Vagina (tissue), 2 donors: ENCODE results near the gene CAPN15. TPM values are rescaled to one million over a fixed set of nuclear protein-coding genes. Genes with fewer than 3 reads are reported as not detected.
A peak's percentile ranks its signal among the peaks of the same experiment; 100 is the strongest.

Experiments used
- DNase-seq, 2 donors: peaks; one replicate each; pipeline ENCODE4 v3.0.0-alpha.2; 2017; ENCODE audit errors: extremely low spot score in 2 of 2
- H3K27ac ChIP-seq: fragments of 200-600 bp; sonication (generic); one replicate; pipeline ENCODE4 v1.5.1; 2019
- H3K27me3 ChIP-seq: fragments of 200-600 bp; sonication (generic); one replicate; pipeline ENCODE4 v1.5.1; 2019
- H3K36me3 ChIP-seq, 2 donors: fragments of 200-600 bp; sonication (generic); one replicate each; pipeline ENCODE4 v1.5.1; 2017 to 2019
- H3K4me1 ChIP-seq: fragments of 200-600 bp; sonication (generic); one replicate; pipeline ENCODE4 v1.5.1; 2019
- H3K4me3 ChIP-seq, 2 donors: fragments of 200-600 bp; sonication (generic); 1 replicate in 1 of 2; 2 replicates in 1 of 2; pipeline ENCODE4 v1.5.1; 2016 to 2019
- H3K9me3 ChIP-seq: fragments of 200-600 bp; sonication (generic); one replicate; pipeline ENCODE4 v1.5.1; 2019
- CTCF ChIP-seq, 3 experiments: fragments of 450-650 bp in 2 of 3; fragments of 200-600 bp in 1 of 3; sonication (generic) in 1 of 3; IDR thresholded peaks; one replicate each; pipeline ENCODE4 v1.5.1; 2017 to 2019; ENCODE audit warnings: antibody characterized with exemption in 3 of 3, mild to moderate bottlenecking in 2 of 3, moderate library complexity in 2 of 3
- POLR2A ChIP-seq, 2 donors: fragments of 450-650 bp; IDR thresholded peaks; one replicate each; pipeline ENCODE4 v1.6.1; 2017; ENCODE audit warnings: antibody characterized with exemption in 2 of 2, mild to moderate bottlenecking in 2 of 2, moderate library complexity in 2 of 2
- POLR2AphosphoS5 ChIP-seq, 2 donors: sonication (generic); formaldehyde crosslinking; IDR thresholded peaks; one replicate each; pipeline ENCODE4 v1.9.0; 2017; ENCODE audit warnings: antibody characterized with exemption in 2 of 2, mild to moderate bottlenecking in 2 of 2, low read depth in 1 of 2; ENCODE audit not compliant: insufficient read depth in 1 of 2
- intact Hi-C: fragments of 100-400 bp; cut with DNase I; formaldehyde crosslinking; loops from one replicate; pipeline ENCODE4 v1.15.1; 2023
- total RNA-seq: library from RNA; depleted of rRNA; stranded (reverse); fragments of >200 nt; gene quantifications from one replicate; pipeline ENCODE4 v1.2.3, GENCODE V29; 2016

CAPN15 gene
- total RNA-seq, 1 donor from 2014 or later = 38.3 TPM

DNA sequence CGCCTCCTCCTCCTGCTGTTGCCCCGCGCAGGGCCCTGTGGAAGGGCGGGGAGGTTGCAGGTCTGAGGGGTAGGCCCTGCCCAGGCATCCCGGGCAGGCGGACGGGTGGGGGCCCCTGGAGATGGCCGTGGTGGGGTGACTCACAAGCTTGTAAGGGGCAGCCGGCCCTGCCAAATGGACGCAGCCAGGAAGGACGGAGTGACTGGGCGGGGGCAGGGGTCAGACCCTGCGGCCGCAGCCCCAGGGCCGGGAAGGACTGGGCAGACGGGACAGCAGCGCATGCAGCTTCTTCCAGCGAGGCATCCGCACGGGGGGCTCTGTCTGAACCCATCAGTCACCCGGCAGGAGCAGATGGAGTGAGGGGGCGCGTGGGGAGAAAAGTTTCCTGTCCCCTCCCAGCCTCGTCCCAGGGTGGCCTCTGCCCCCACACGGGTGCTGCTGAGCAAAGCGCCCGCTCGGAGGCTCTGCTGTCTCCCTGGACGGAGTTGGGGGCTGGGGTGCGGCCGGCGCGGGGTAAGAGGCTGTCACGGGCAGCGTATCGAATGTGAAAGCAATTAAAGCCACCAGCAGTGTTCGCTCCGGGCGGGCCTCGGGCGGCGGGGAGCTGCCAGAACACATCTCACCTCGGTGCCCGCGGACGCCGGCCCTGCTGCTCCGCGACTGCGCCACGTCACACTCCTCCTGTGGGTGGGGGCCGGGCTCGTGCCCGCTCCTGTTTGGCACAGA, 27.3 kb downstream of the CAPN15 start:
- peaks cover 0 to 29% of the 10 kb centered on the region in 2 donors for H3K36me3 ChIP-seq
- DNase-seq = no peak
- peaks cover 19% of the 10 kb centered on the region for H3K4me1 ChIP-seq
- peak overlapping the region; percentile 6 to 26 for H3K4me3 ChIP-seq
- peak overlapping the region; percentile 10 for H3K27ac ChIP-seq
- no peak for TF ChIP-seq POLR2AphosphoS5 (IDR thresholded peaks at IDR 0.05; ENCODE audit: insufficient read depth in 1 of 2, low read depth in 1 of 2)
- no peak for TF ChIP-seq POLR2A (IDR thresholded peaks at IDR 0.05)
- no peak for TF ChIP-seq CTCF (IDR thresholded peaks at IDR 0.05)
- intact Hi-C loops = no loop called here
- no peaks in the 10 kb centered on the region for H3K27me3 ChIP-seq
- H3K9me3 ChIP-seq = no peaks in the 10 kb centered on the region

GRCh38 chr16:555528-556473, 28.3 kb downstream of the CAPN15 start:
- intact Hi-C loops = no loop called here
- no peaks in the 10 kb centered on the region for H3K9me3 ChIP-seq

GRCh38 chr16:556474-557173, 29.1 kb downstream of the CAPN15 start:
- intact Hi-C loops = no loop called here
- DNase-seq = no peak
- H3K4me3 ChIP-seq = no peak overlapping the region
- H3K27me3 ChIP-seq = no peaks in the 10 kb centered on the region
- no peaks in the 10 kb centered on the region for H3K9me3 ChIP-seq
- peaks cover 0 to 21% of the 10 kb centered on the region in 2 donors for H3K36me3 ChIP-seq
- TF ChIP-seq CTCF (IDR thresholded peaks at IDR 0.05) (no peak), POLR2AphosphoS5 (IDR thresholded peaks at IDR 0.05; ENCODE audit: insufficient read depth in 1 of 2, low read depth in 1 of 2) (no peak), POLR2A (IDR thresholded peaks at IDR 0.05) (no peak)
- H3K27ac ChIP-seq = no peak overlapping the region
- peaks cover 20% of the 10 kb centered on the region for H3K4me1 ChIP-seq

More at GRCh38 chr16:555528-556473, 28.3 kb downstream of the CAPN15 start:
- DNase-seq = no peak
- no peak for TF ChIP-seq POLR2A (IDR thresholded peaks at IDR 0.05)
- TF ChIP-seq POLR2AphosphoS5 (IDR thresholded peaks at IDR 0.05; ENCODE audit: insufficient read depth in 1 of 2, low read depth in 1 of 2) = no peak
- no peak for TF ChIP-seq CTCF (IDR thresholded peaks at IDR 0.05)
- peaks cover 20% of the 10 kb centered on the region for H3K4me1 ChIP-seq
- peaks cover 0 to 24% of the 10 kb centered on the region in 2 donors for H3K36me3 ChIP-seq
- no peak overlapping the region for H3K27ac ChIP-seq
- H3K27me3 ChIP-seq = no peaks in the 10 kb centered on the region
- no peak overlapping the region for H3K4me3 ChIP-seq

- Histone ChIP-seq H3K4me3 (no peak overlapping the region), H3K36me3 (peaks cover 0 to 11% of the 10 kb centered on the region in 2 donors), H3K9me3 (no peaks in the 10 kb centered on the region), H3K4me1 (peaks cover 20% of the 10 kb centered on the region), H3K27me3 (no peaks in the 10 kb centered on the region), H3K27ac (no peak overlapping the region)
- no peak for TF ChIP-seq POLR2A (IDR thresholded peaks at IDR 0.05)
- TF ChIP-seq POLR2AphosphoS5 (IDR thresholded peaks at IDR 0.05; ENCODE audit: insufficient read depth in 1 of 2, low read depth in 1 of 2) = no peak
- TF ChIP-seq CTCF (IDR thresholded peaks at IDR 0.05) = no peak
- intact Hi-C loops = loop anchor here (2.0 kb wide), 1 partner anchor 515 kb away; the partner anchor contains the start of gene SSTR5
- no peak for DNase-seq
Observed at GRCh38 chr16:557463-558297, 30.2 kb downstream of the CAPN15 start.
